ENCODE results near the gene LEFTY2.
"Not testable (repeated sequence)": the region's sequence is repeated elsewhere in the genome, so short reads cannot be mapped to it uniquely, and the experiment has no call there.

Gene LEFTY2

DNA sequence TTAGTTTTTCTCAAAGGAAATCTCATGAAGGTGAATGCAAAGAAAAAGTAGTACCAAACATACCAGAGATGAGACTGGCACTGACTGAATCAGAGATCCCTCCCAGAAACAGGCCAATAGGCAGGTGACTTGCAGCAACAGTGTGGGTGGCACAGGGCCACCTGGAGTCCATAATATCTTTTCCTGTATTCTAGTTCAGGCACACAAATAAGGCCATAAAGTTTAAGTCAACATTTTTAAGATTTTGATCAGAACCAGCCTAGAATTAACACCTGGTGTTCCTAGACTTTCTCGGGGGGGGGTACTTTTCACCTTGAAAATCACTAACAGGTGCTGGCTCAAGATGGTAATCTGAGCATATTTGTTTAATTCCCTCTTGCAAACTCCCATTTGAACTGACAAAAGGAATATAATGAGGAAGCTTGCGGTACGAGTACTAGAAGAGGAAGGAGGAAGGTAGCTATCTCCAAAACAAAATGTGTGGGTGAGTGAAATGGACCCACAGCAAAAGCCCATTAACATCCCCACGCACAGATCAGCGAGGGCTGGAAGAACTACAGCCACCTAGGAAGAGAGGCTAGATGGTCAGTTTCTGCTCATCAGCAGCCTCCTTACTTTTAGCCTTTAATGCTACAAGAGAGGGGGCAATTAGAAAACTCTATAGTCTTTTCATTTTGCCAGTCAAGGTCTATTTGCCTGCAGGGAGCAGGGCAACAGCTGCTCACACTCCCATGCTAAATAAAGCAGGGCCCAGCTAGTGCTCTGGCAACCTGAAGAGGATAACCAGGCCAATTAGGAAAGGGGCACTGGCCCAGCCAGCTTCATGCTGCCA, 39.2 kb upstream of the LEFTY2 start:
- Histone ChIP-seq H3K9me2 (replicated peaks; ENCODE audit: low read depth, low read length) (no peaks in the 10 kb centered on the region), H3K36me3 (ENCODE audit: insufficient read depth, low read length) (peaks cover 51% of the 10 kb centered on the region), H3K4me2 (ENCODE audit: low read depth, low read length, poor library complexity, severe bottlenecking) (no peak overlapping the region), H3F3A (ENCODE audit: low read depth) (no peaks in the 10 kb centered on the region; the same call in 1 of the 2 replicates), H3K9me3 (ENCODE audit: insufficient read depth, low read depth, low read length) (no peaks in the 10 kb centered on the region), H3K4me1 (ENCODE audit: insufficient read depth, low read length, poor library complexity, severe bottlenecking) (peaks cover 8% of the 10 kb centered on the region), H3K4me3 (ENCODE audit: low read length, poor library complexity, severe bottlenecking) (no peak overlapping the region), H3K27me3 (ENCODE audit: insufficient read depth, low read length, poor library complexity, severe bottlenecking) (no peaks in the 10 kb centered on the region), H3K79me2 (ENCODE audit: insufficient read depth, low read length) (peaks cover 5% of the 10 kb centered on the region; the same call in 1 of the 2 replicates), H4K20me1 (ENCODE audit: insufficient read depth, low read length, poor library complexity, severe bottlenecking) (peaks cover 5% of the 10 kb centered on the region), H3K9ac (ENCODE audit: low read depth, low read length, poor library complexity, severe bottlenecking) (no peak overlapping the region), H2AFZ (ENCODE audit: low read length) (no peak overlapping the region)
- TF ChIP-seq EZH2phosphoT487 (IDR thresholded peaks at IDR 0.05; ENCODE audit: borderline replicate concordance): no peak
- TF ChIP-seq CTCF (conservative IDR thresholded peaks at IDR 0.05; ENCODE audit: low read length): no peak

- no peak overlapping the region for H3K4me3 ChIP-seq (ENCODE audit: low read length, poor library complexity, severe bottlenecking)
- H3K27me3 ChIP-seq (ENCODE audit: insufficient read depth, low read length, poor library complexity, severe bottlenecking): no peaks in the 10 kb centered on the region
- no peaks in the 10 kb centered on the region for H3K79me2 ChIP-seq (ENCODE audit: insufficient read depth, low read length)
- H3K9me3 ChIP-seq (ENCODE audit: insufficient read depth, low read depth, low read length): no peaks in the 10 kb centered on the region
- H4K20me1 ChIP-seq (ENCODE audit: insufficient read depth, low read length, poor library complexity, severe bottlenecking): no peaks in the 10 kb centered on the region
- no peaks in the 10 kb centered on the region for H3K9me2 ChIP-seq (replicated peaks; ENCODE audit: low read depth, low read length)
- no peak overlapping the region for H2AFZ ChIP-seq (ENCODE audit: low read length)
- peaks cover 8% of the 10 kb centered on the region for H3K4me1 ChIP-seq (ENCODE audit: insufficient read depth, low read length, poor library complexity, severe bottlenecking)
- H3K4me2 ChIP-seq (ENCODE audit: low read depth, low read length, poor library complexity, severe bottlenecking): no peak overlapping the region
- no peak for TF ChIP-seq CTCF (conservative IDR thresholded peaks at IDR 0.05; ENCODE audit: low read length)
- no peak for TF ChIP-seq EZH2phosphoT487 (IDR thresholded peaks at IDR 0.05; ENCODE audit: borderline replicate concordance)
- no peak overlapping the region for H3K9ac ChIP-seq (ENCODE audit: low read depth, low read length, poor library complexity, severe bottlenecking)
- H3F3A ChIP-seq (ENCODE audit: low read depth): no peaks in the 10 kb centered on the region; the same call in 1 of the 2 replicates
- peaks cover 43% of the 10 kb centered on the region for H3K36me3 ChIP-seq (ENCODE audit: insufficient read depth, low read length)
Observed at GRCh38 chr1:225979421-225979820, 38.4 kb upstream of the LEFTY2 start.

DNA sequence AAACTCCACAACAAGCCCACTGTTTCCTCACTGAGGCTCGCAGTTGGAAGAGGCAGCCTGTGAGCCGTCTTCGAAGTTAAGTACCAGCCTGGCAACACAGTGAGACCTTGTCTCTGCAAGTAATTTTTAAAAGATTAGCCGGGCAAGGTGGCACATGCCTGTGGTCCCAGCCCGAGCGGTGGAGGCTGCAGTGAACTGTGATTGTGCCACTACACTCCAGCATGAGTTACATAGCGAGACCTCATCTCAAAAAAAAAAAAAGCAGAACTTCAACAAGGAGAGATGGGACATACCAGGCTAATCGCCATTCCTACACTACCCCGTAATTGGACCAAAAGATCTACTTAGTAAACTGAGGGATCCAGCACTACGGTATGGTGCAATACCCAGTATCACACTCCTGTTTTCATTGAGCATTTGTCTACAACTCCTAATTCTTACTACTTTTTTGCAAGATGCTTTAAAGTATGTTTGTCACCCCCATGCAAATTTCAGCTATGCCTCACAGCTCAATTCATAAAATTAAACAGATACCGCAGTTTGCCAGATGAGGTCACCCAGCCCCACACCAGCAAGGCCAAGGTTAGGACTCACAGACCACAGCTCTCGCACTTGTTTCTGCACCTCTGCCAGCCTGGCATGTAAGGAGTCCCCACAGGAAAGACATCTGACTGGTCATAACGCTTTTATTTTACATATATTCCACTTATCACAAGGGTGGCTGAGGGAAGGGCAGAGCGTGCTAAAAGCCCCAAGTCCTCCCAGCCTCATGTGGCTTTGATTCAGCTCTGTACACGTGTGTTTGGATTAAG, 37.1 kb upstream of the LEFTY2 start:
- Histone ChIP-seq H3F3A (ENCODE audit: low read depth) (no peaks in the 10 kb centered on the region; the same call in 1 of the 2 replicates), H4K20me1 (ENCODE audit: insufficient read depth, low read length, poor library complexity, severe bottlenecking) (no peaks in the 10 kb centered on the region), H3K4me1 (ENCODE audit: insufficient read depth, low read length, poor library complexity, severe bottlenecking) (peaks cover 8% of the 10 kb centered on the region), H3K27me3 (ENCODE audit: insufficient read depth, low read length, poor library complexity, severe bottlenecking) (no peaks in the 10 kb centered on the region), H3K79me2 (ENCODE audit: insufficient read depth, low read length) (no peaks in the 10 kb centered on the region), H3K4me2 (ENCODE audit: low read depth, low read length, poor library complexity, severe bottlenecking) (peak overlapping the region; percentile 22), H3K36me3 (ENCODE audit: insufficient read depth, low read length) (peaks cover 31% of the 10 kb centered on the region), H2AFZ (ENCODE audit: low read length) (no peak overlapping the region), H3K9me3 (ENCODE audit: insufficient read depth, low read depth, low read length) (no peaks in the 10 kb centered on the region), H3K9me2 (replicated peaks; ENCODE audit: low read depth, low read length) (no peaks in the 10 kb centered on the region), H3K4me3 (ENCODE audit: low read length, poor library complexity, severe bottlenecking) (no peak overlapping the region), H3K9ac (ENCODE audit: low read depth, low read length, poor library complexity, severe bottlenecking) (no peak overlapping the region)
- TF ChIP-seq CTCF (conservative IDR thresholded peaks at IDR 0.05; ENCODE audit: low read length): peak; percentile 52
- TF ChIP-seq EZH2phosphoT487 (IDR thresholded peaks at IDR 0.05; ENCODE audit: borderline replicate concordance): no peak

DNA sequence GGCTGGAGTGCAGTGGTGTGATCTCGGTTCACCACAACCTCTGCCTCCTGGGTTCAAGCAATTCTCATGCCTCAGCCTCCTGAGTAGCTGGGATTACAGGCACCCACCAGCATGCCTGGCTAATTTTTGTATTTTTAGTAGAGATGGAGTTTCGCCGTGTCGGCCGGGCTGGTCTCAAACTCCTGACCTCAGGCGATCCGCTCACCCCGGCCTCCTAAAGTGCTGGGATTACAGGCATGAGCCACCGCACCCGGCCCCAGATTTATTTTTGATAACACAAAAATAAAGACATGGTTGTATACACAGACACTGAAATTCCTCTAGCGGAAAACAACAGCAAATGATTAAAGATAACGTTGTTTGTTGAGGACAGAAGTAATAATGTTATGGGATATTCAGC, 34.1 kb upstream of the LEFTY2 start:
- H3K36me3 ChIP-seq (ENCODE audit: insufficient read depth, low read length); H3K9me3 ChIP-seq (ENCODE audit: insufficient read depth, low read depth, low read length); H3K27me3 ChIP-seq (ENCODE audit: insufficient read depth, low read length, poor library complexity, severe bottlenecking); H3K79me2 ChIP-seq (ENCODE audit: insufficient read depth, low read length); H3K9ac ChIP-seq (ENCODE audit: low read depth, low read length, poor library complexity, severe bottlenecking); H3F3A ChIP-seq (ENCODE audit: low read depth); H4K20me1 ChIP-seq (ENCODE audit: insufficient read depth, low read length, poor library complexity, severe bottlenecking); H3K4me2 ChIP-seq (ENCODE audit: low read depth, low read length, poor library complexity, severe bottlenecking); H2AFZ ChIP-seq (ENCODE audit: low read length); H3K4me1 ChIP-seq (ENCODE audit: insufficient read depth, low read length, poor library complexity, severe bottlenecking); H3K9me2 ChIP-seq (replicated peaks; ENCODE audit: low read depth, low read length); H3K4me3 ChIP-seq (ENCODE audit: low read length, poor library complexity, severe bottlenecking): not testable (repeated sequence)

All from Loucy (cell line).